Mucosa of descending colon (tissue), 3 donors: ENCODE results near the gene STRIP2. TPM values are rescaled to one million over a fixed set of nuclear protein-coding genes. Genes with fewer than 3 reads are reported as not detected.

ENCODE experiments used
- ATAC-seq: fragments of 200-7000 bp; cut with Tn5 transposase; one replicate; pipeline ENCODE4 v1.9.1; 2020; ENCODE audit warnings: mild to moderate bottlenecking, moderate library complexity
- DNase-seq, 3 donors: peaks; one replicate each; pipeline ENCODE4 v3.0.0-alpha.2; 2020
- H3K36me3 ChIP-seq: fragments of 200-600 bp; one replicate; pipeline ENCODE4 v1.8.0; 2021; ENCODE audit warnings: low read depth, mild to moderate bottlenecking
- H3K4me1 ChIP-seq: fragments of 200-600 bp; one replicate; pipeline ENCODE4 v1.8.0; 2021; ENCODE audit warnings: low read depth, mild to moderate bottlenecking
- H3K4me3 ChIP-seq: fragments of 200-600 bp; one replicate; pipeline ENCODE4 v1.8.0; 2021; ENCODE audit warnings: mild to moderate bottlenecking
- H3K9me3 ChIP-seq: fragments of 200-600 bp; one replicate; pipeline ENCODE4 v1.8.0; 2021; ENCODE audit warnings: mild to moderate bottlenecking
- CTCF ChIP-seq: fragments of 200-600 bp; IDR thresholded peaks from one replicate; pipeline ENCODE4 v1.8.0; 2022; ENCODE audit warnings: antibody characterized with exemption, mild to moderate bottlenecking
- intact Hi-C, 2 donors: fragments of 100-400 bp; cut with DNase I in 1 of 2; cut with micrococcal nuclease in 1 of 2; formaldehyde crosslinking; loops; one replicate each; pipeline versions ENCODE4 v1.11.0 to v1.11.1; 2022; cut with DNase I, micrococcal nuclease
- total RNA-seq, 3 donors: library from RNA; stranded (reverse); fragmentation: NEBNext Ultra II Directional in 2 of 3; extraction: Animal tissue kit (Norgen Biotek cat#: 25700) in 2 of 3; gene quantifications; one replicate each; pipeline versions ENCODE4 v1.2.1 to v1.2.4, GENCODE V29; 2021 to 2023
- donor health status: DM: no; HTN: no; CAD: no; lungs with moderate emphysema.
- donor health status: DM: no; HTN: no; CAD: no.
- donor health status: DM: no; HTN: yes; CAD: no.

Gene STRIP2
- total RNA-seq, 3 donors from 2014 or later, result 0.09 to 1.3 (median 1.3) TPM

DNA sequence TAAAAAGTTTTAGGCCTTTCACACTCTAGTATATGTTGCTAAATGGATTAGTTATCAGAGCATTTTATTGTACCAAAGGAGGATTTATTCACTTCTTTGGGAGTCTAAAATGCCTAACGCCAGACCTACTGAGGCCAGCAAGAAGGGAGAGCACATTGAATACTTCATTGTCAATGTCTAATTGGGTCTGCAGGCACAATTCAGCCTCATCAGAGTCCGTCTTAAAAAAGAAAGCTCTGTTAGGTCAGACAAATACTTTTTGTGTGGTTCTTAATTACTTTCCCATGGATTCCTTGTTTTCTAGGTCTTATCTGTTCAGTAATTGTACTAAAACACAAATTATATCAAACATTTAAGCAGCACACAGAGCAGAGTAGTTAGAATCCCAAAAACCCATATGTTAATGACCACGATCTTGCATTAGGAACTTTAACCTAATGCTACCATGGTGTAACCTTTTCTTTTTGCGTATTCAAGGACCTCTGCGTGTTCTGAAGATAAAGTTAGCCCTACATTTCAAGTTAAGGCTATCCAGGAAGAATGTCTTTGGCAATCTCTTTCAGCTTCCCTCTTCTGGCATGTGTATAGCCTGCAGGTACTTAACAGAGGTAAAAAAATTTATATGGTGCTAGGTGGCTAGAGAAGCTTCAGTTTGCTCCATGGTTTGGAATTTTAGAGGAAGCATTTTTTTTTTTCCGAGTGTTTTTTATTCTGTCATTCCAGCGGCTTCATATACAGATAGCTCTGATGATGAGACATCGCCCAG is 45.7 kb upstream of the STRIP2 start:
- no peak overlapping the region for H3K4me3 ChIP-seq
- no peak for TF ChIP-seq CTCF
- H3K9me3 ChIP-seq, result no peaks in the 10 kb centered on the region
- intact Hi-C loops, result no loop called here
- DNase-seq, result no peak
- H3K36me3 ChIP-seq, result no peaks in the 10 kb centered on the region
- no peak for ATAC-seq
- H3K4me1 ChIP-seq, result no peaks in the 10 kb centered on the region

- no peak overlapping the region for H3K4me3 ChIP-seq
- H3K9me3 ChIP-seq, result no peaks in the 10 kb centered on the region
- H3K36me3 ChIP-seq, result no peaks in the 10 kb centered on the region
- ATAC-seq (no peak), DNase-seq (no peak)
- intact Hi-C loops, result no loop called here
- H3K4me1 ChIP-seq, result no peaks in the 10 kb centered on the region
- TF ChIP-seq CTCF, result no peak
Observed at GRCh38 chr7:129389829-129390228, 44.4 kb upstream of the STRIP2 start.

GRCh38 chr7:129390314-129390713 is 43.9 kb upstream of the STRIP2 start:
- H3K9me3 ChIP-seq, result no peaks in the 10 kb centered on the region
- ATAC-seq, result peak; percentile 52
- H3K4me3 ChIP-seq, result no peak overlapping the region
- H3K36me3 ChIP-seq, result no peaks in the 10 kb centered on the region
- DNase-seq, result no peak
- intact Hi-C loops, result no loop called here
- TF ChIP-seq CTCF, result no peak
- H3K4me1 ChIP-seq, result no peaks in the 10 kb centered on the region

- H3K4me3 ChIP-seq, result no peak overlapping the region
- TF ChIP-seq CTCF, result no peak
- H3K36me3 ChIP-seq, result no peaks in the 10 kb centered on the region
- ATAC-seq (no peak), DNase-seq (no peak)
- no peaks in the 10 kb centered on the region for H3K9me3 ChIP-seq
- H3K4me1 ChIP-seq, result no peaks in the 10 kb centered on the region
- intact Hi-C loops, result no loop called here
Observed at GRCh38 chr7:129391546-129392171, 42.6 kb upstream of the STRIP2 start.

GRCh38 chr7:129393255-129393654 is 41.0 kb upstream of the STRIP2 start:
- no peaks in the 10 kb centered on the region for H3K4me1 ChIP-seq
- no peaks in the 10 kb centered on the region for H3K36me3 ChIP-seq
- H3K9me3 ChIP-seq, result no peaks in the 10 kb centered on the region
- no peak for ATAC-seq
- no peak overlapping the region for H3K4me3 ChIP-seq
- TF ChIP-seq CTCF, result no peak
- no peak for DNase-seq
- intact Hi-C loops, result no loop called here
